Nephron (organoid): ENCODE measurements around the gene NRXN2.
A peak's percentile ranks its signal among the peaks of the same experiment; 100 is the strongest.

Experiments
- H3K27ac Mint-ChIP-seq, 3 experiments: 2 replicates each; pipeline ENCODE4 v1.8.0; 2020; ENCODE audit warnings: mixed read lengths in 3 of 3, mild to moderate bottlenecking in 2 of 3, moderate library complexity in 1 of 3
- H3K27me3 Mint-ChIP-seq: 2 replicates; pipeline ENCODE4 v1.8.0; 2021; ENCODE audit warnings: low read depth, mild to moderate bottlenecking, moderate library complexity, mixed read lengths
- H3K36me3 Mint-ChIP-seq: 2 replicates; pipeline ENCODE4 v1.8.0; 2020; ENCODE audit warnings: low read depth, mixed read lengths
- H3K4me1 Mint-ChIP-seq: 2 replicates; pipeline ENCODE4 v1.8.0; 2020; ENCODE audit warnings: mixed read lengths
- H3K4me3 Mint-ChIP-seq, 3 experiments: 2 replicates each; pipeline ENCODE4 v1.8.0; 2020; ENCODE audit warnings: mild to moderate bottlenecking in 3 of 3, mixed read lengths in 3 of 3, moderate library complexity in 2 of 3
- H3K9me3 Mint-ChIP-seq: 2 replicates; pipeline ENCODE4 v1.8.0; 2020; ENCODE audit warnings: mixed read lengths
- TF ChIP-seq, protein P1 (sequence below), 3 experiments: fragments of 200-600 bp; sonication (generic); IDR thresholded peaks; one replicate each; pipeline ENCODE4 v1.5.0; 2021; ENCODE audit warnings: antibody characterized with exemption in 3 of 3; ENCODE audit not compliant: unreplicated experiment in 3 of 3

NRXN2 gene

DNA sequence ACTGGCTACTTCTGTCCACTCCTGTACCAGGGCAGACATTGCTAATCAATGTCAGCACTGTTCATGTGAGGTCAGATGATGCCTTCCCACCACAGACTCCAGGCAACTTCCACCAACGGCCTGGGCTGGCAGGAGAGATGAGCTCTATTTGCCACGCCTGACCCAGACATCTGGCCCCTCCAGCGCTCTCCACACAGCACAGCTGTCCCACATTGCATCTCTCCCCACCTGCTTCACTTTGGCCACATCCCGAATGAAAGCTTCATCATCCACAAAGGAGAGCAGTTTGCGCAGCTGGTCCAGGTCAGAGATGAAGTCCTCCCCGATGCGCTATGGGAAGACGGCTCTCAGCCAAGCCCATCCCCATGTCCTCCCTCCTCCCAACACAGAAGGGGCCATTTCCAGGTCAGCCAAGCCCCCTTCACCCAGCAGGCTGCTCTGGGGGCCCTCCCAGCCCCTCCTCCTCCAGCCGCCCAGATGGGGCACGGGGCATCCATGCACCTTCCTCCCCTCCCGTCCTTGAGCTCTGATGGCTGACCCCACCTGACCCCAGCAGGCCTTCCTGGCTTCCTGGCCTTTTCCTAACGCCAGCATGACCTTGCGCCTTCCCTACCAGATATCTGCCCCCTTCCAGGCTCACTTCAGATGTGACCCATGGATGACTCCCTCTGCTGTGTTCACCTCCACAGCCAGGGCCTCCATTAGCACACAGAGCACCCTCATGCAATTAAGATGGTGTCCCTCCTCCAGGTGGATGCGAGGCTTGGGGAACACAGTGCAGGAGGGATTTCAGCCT, 29.4 kb upstream of the NRXN2 start:
- H3K27ac Mint-ChIP-seq: peak overlapping the region in 1 of 3 experiments; percentile 18
- TF ChIP-seq, protein P1, sequence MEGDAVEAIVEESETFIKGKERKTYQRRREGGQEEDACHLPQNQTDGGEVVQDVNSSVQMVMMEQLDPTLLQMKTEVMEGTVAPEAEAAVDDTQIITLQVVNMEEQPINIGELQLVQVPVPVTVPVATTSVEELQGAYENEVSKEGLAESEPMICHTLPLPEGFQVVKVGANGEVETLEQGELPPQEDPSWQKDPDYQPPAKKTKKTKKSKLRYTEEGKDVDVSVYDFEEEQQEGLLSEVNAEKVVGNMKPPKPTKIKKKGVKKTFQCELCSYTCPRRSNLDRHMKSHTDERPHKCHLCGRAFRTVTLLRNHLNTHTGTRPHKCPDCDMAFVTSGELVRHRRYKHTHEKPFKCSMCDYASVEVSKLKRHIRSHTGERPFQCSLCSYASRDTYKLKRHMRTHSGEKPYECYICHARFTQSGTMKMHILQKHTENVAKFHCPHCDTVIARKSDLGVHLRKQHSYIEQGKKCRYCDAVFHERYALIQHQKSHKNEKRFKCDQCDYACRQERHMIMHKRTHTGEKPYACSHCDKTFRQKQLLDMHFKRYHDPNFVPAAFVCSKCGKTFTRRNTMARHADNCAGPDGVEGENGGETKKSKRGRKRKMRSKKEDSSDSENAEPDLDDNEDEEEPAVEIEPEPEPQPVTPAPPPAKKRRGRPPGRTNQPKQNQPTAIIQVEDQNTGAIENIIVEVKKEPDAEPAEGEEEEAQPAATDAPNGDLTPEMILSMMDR (IDR thresholded peaks at IDR 0.05; ENCODE audit: unreplicated experiment in 3 of 3): no peak
- no peak overlapping the region for H3K4me3 Mint-ChIP-seq
- H3K9me3 Mint-ChIP-seq: no peaks in the 10 kb centered on the region
- peaks cover 8% of the 10 kb centered on the region for H3K27me3 Mint-ChIP-seq
- H3K36me3 Mint-ChIP-seq: peaks cover 7% of the 10 kb centered on the region
- H3K4me1 Mint-ChIP-seq: peaks cover 18% of the 10 kb centered on the region

DNA sequence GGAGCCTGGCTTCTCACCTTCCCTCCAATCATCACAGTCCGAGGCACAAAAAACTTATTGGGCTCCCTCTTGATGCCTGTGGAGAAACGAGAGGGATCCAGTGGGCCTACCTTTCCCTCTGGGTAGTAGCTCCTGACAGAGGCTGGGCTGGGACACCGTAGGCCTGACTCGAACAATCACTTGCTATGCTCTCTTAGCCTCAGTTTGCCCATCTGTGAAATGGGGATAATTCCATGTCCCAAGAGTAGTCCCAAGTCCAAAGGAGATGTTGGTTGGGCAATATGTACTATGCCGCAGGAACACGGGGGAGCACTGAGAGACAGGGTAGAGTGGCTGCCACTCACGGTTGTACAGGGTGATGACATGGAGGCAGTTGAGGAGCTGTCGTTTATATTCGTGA, 28.6 kb upstream of the NRXN2 start:
- H3K4me3 Mint-ChIP-seq: no peak overlapping the region
- peaks cover 7% of the 10 kb centered on the region for H3K36me3 Mint-ChIP-seq
- peaks cover 15% of the 10 kb centered on the region for H3K27me3 Mint-ChIP-seq
- H3K27ac Mint-ChIP-seq: no peak overlapping the region
- H3K4me1 Mint-ChIP-seq: peaks cover 18% of the 10 kb centered on the region
- H3K9me3 Mint-ChIP-seq: no peaks in the 10 kb centered on the region
- TF ChIP-seq, protein P1 (IDR thresholded peaks at IDR 0.05; ENCODE audit: unreplicated experiment in 3 of 3): no peak

DNA sequence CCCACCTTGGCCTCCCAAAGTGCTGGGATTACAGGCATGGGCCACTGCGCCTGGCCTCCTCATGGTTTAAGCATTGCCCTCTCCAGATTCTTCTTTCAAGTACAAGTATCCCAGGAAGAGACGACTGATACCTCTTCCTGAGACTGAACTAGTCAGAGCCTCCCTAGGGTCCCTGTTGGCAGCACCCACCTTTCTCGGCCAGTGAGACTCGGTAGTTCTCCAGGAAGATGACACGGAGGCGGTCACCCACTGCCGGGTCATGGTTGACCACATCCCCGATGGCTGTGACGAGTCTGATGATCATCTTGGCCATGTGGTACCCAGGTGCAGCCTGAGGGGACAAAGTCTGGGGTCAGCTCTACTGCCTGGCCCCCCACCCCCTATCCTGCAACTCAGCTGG, 28.1 kb upstream of the NRXN2 start:
- Mint-ChIP-seq H3K36me3 (peaks cover 7% of the 10 kb centered on the region), H3K27me3 (peaks cover 20% of the 10 kb centered on the region), H3K4me3 (no peak overlapping the region), H3K4me1 (peaks cover 18% of the 10 kb centered on the region), H3K27ac (no peak overlapping the region), H3K9me3 (no peaks in the 10 kb centered on the region)
- TF ChIP-seq, protein P1 (IDR thresholded peaks at IDR 0.05; ENCODE audit: unreplicated experiment in 3 of 3): no peak

DNA sequence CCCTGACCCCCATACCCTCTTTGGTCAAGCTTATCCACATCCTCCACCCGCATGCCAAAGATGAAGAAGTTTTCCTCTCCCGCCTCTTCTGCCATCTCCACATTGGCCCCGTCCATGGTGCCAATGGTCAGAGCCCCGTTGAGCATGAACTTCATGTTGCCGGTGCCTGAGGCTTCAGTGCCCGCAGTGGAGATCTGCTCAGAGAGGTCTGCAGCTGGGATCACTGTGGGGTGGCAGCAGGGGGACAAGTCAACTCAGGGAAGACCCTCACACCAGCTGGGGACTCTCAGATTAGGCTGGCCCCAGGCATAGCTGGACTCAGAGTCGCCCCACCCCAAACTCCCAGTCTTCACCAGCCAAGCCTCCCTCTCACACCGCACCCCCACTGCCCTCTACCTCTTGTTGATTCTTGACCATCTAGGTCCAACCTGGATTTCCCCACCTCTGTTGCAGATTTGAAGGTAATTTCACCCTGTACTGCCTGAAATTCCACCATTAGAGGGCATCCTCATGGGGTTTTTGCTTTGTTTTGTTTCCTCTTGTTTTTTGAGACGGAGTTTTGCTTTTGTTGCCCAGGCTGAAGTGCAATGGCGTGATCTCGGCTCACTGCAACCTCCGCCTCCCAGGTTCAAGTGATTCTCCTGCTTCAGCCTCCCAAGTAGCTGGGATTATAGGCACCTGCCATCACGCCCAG, 27.5 kb upstream of the NRXN2 start:
- H3K9me3 Mint-ChIP-seq: no peaks in the 10 kb centered on the region
- peaks cover 18% of the 10 kb centered on the region for H3K4me1 Mint-ChIP-seq
- no peak overlapping the region for H3K4me3 Mint-ChIP-seq
- peaks cover 7% of the 10 kb centered on the region for H3K36me3 Mint-ChIP-seq
- TF ChIP-seq, protein P1 (IDR thresholded peaks at IDR 0.05; ENCODE audit: unreplicated experiment in 3 of 3): no peak
- peak overlapping the region in 1 of 3 experiments; percentile 32 for H3K27ac Mint-ChIP-seq
- peaks cover 20% of the 10 kb centered on the region for H3K27me3 Mint-ChIP-seq

DNA sequence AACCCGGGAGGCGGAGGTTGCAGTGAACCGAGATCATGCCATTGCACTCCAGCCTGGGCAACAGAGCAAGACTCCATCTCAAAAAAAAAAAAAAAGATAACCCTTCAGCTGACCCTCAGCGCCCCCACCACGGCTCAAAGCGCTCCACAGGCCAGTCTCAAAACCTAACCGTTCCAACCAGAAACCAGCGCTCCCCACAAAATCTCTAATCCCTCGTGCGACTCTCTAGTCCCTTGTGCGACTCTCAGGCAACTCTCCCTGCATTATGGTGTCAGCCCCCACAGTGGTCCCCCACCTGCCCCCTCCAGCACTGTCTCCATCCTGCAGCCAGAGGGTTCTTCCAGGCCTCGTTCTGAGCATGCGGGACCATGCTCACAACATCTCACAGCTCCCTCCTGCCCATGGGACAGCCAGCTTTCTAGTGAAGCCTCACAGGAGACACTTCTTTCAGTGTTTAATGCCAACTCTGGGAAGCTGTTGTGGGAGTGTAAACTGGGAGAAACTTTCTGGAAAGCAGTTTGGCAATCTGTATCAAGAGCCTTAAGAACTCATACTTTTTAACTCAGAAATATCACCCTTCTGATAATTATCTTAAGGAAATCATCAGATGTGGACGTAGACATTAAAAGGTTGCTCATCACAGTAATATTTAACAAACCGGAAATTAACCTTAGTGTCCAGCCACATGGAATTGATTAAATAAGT, 25.1 kb upstream of the NRXN2 start:
- peaks cover 26% of the 10 kb centered on the region for H3K4me1 Mint-ChIP-seq
- H3K4me3 Mint-ChIP-seq: peak overlapping the region; percentile 26 to 71 (median 67)
- H3K27ac Mint-ChIP-seq: peak overlapping the region in 2 of 3 experiments; percentile 82 to 90
- TF ChIP-seq, protein P1 (IDR thresholded peaks at IDR 0.05; ENCODE audit: unreplicated experiment in 3 of 3): no peak
- peaks cover 7% of the 10 kb centered on the region for H3K36me3 Mint-ChIP-seq
- H3K9me3 Mint-ChIP-seq: no peaks in the 10 kb centered on the region
- peaks cover 32% of the 10 kb centered on the region for H3K27me3 Mint-ChIP-seq
